SK-N-SH (cell line): ENCODE data around the gene MYB. TPM values are rescaled to one million over a fixed set of nuclear protein-coding genes. Genes with fewer than 3 reads are reported as not detected.

ENCODE experiments used
- CTCF ChIA-PET: fragments of 300-600, 350-600 bp; formaldehyde crosslinking; extraction: SDS; loops from one replicate; lab custom pipeline; 2021; lab: Yijun Ruan, JAX
- POLR2A ChIA-PET: fragments of 350-600 bp; sonication (Branson Sonifier 250); formaldehyde crosslinking; extraction: SDS; loops from one replicate; lab custom pipeline; 2020; ENCODE audit warnings: antibody characterized with exemption, inconsistent platforms; lab: Yijun Ruan, JAX
- DNase-seq: peaks from one replicate; pipeline ENCODE4 v3.0.0; 2012
- H2AFZ ChIP-seq: fragments of 200-600 bp; sonication (generic); 2 replicates; pipeline ENCODE4 v1.8.1; 2016; ENCODE audit warnings: antibody characterized with exemption, mild to moderate bottlenecking, low read depth
- H3F3A ChIP-seq: fragments of 200-600 bp; sonication (generic); replicated peaks from 2 replicates; pipeline ENCODE3; 2016; ENCODE audit warnings: antibody characterized with exemption, mild to moderate bottlenecking; ENCODE audit not compliant: insufficient read depth
- H3K27ac ChIP-seq, 2 experiments: fragments of 200-500 bp in 1 of 2; fragments of 200-600 bp in 1 of 2; sonication (Bioruptor generic) in 1 of 2; sonication (generic), shearing (Covaris generic) in 1 of 2; 2 replicates each; pipeline versions ENCODE4 v1.5.1 to v1.6.1; 2014 to 2016; ENCODE audit warnings: low read depth in 2 of 2, inconsistent platforms in 1 of 2, low read length in 1 of 2, mild to moderate bottlenecking in 1 of 2, mixed read lengths in 1 of 2
- H3K27me3 ChIP-seq: fragments of 200-600 bp; sonication (generic), shearing (Covaris generic); 2 replicates; pipeline ENCODE4 v1.6.1; 2016; ENCODE audit warnings: mixed run types; ENCODE audit not compliant: insufficient read depth
- H3K36me3 ChIP-seq, 2 experiments: fragments of 200-500 bp in 1 of 2; fragments of 200-600 bp in 1 of 2; sonication (Bioruptor generic) in 1 of 2; sonication (generic) in 1 of 2; replicated peaks in 1 of 2; 2 replicates each; pipeline versions ENCODE3 to v1.5.1; 2014 to 2016; ENCODE audit warnings: low read length in 1 of 2, mild to moderate bottlenecking in 1 of 2; ENCODE audit not compliant: insufficient read depth in 2 of 2, control insufficient read depth in 1 of 2
- H3K4me1 ChIP-seq, 2 experiments: fragments of 200-500 bp in 1 of 2; fragments of 200-600 bp in 1 of 2; sonication (Bioruptor generic) in 1 of 2; sonication (generic), shearing (Covaris generic) in 1 of 2; 2 replicates each; pipeline versions ENCODE4 v1.5.1 to v1.6.1; 2014 to 2016; ENCODE audit warnings: low read depth in 1 of 2, low read length in 1 of 2, mixed run types in 1 of 2; ENCODE audit not compliant: insufficient read depth in 2 of 2, control insufficient read depth in 1 of 2
- H3K4me2 ChIP-seq: fragments of 200-600 bp; sonication (generic), shearing (Covaris generic); 2 replicates; pipeline ENCODE4 v1.6.1; 2017; ENCODE audit warnings: mixed run types
- H3K4me3 ChIP-seq, 2 experiments: fragments of 200-500 bp in 1 of 2; fragments of 200-600 bp in 1 of 2; sonication (Bioruptor generic) in 1 of 2; sonication (generic), shearing (Covaris generic) in 1 of 2; 2 replicates each; pipeline versions ENCODE4 v1.5.1 to v1.8.1; 2014 to 2016; ENCODE audit warnings: low read depth in 2 of 2, inconsistent platforms in 1 of 2, low read length in 1 of 2, mild to moderate bottlenecking in 1 of 2, mixed read lengths in 1 of 2, moderate library complexity in 1 of 2
- H3K79me2 ChIP-seq: fragments of 200-600 bp; sonication (generic); 2 replicates; pipeline ENCODE4 v1.8.1; 2017; ENCODE audit warnings: mild to moderate bottlenecking; ENCODE audit not compliant: insufficient read depth
- H3K9ac ChIP-seq: fragments of 200-600 bp; sonication (generic); 2 replicates; pipeline ENCODE4 v1.6.1; 2017; ENCODE audit warnings: mixed run types
- H3K9me2 ChIP-seq: fragments of 200-600 bp; sonication (generic); 2 replicates; pipeline ENCODE4 v1.6.1; 2017; ENCODE audit warnings: mixed run types
- H3K9me3 ChIP-seq: fragments of 200-600 bp; sonication (generic); 2 replicates; pipeline ENCODE4 v1.6.1; 2017; ENCODE audit warnings: mixed run types, mild to moderate bottlenecking, moderate library complexity
- H4K20me1 ChIP-seq: fragments of 200-600 bp; sonication (generic); 2 replicates; pipeline ENCODE4 v1.6.1; 2017; ENCODE audit warnings: mild to moderate bottlenecking, mixed run types; ENCODE audit not compliant: insufficient read depth
- CHD2 ChIP-seq: fragments of 150-350 bp; IDR thresholded peaks from 2 replicates; pipeline ENCODE4 v1.6.1; 2018; ENCODE audit warnings: low read length; ENCODE audit not compliant: partially characterized antibody
- CTCF ChIP-seq: fragments of 200-600 bp; sonication (generic); IDR thresholded peaks from 2 replicates; pipeline ENCODE4 v1.6.1; 2017; ENCODE audit warnings: antibody characterized with exemption, mild to moderate bottlenecking, moderate library complexity
- EP300 ChIP-seq, 2 experiments: IDR thresholded peaks; 2 replicates each; pipeline versions ENCODE4 v1.4.0 to v1.6.1; 2012; ENCODE audit warnings: borderline replicate concordance in 1 of 2, low read depth in 1 of 2, low read length in 1 of 2
- EZH2phosphoT487 ChIP-seq: fragments of 200-600 bp; sonication (generic); IDR thresholded peaks from 2 replicates; pipeline ENCODE4 v1.6.1; 2017; ENCODE audit warnings: low read depth, mixed run types, mild to moderate bottlenecking, antibody characterized with exemption, moderate library complexity, borderline replicate concordance
- FOSL2 ChIP-seq: IDR thresholded peaks from 2 replicates; pipeline ENCODE4 v1.4.0; 2012; ENCODE audit warnings: low read depth, mild to moderate bottlenecking, moderate library complexity, borderline replicate concordance
- GABPA ChIP-seq: IDR thresholded peaks from 2 replicates; pipeline ENCODE4 v1.4.0; 2012; ENCODE audit warnings: low read depth, mild to moderate bottlenecking
- GATA2 ChIP-seq: sonication (generic); formaldehyde crosslinking; IDR thresholded peaks from 2 replicates; pipeline ENCODE4 v1.5.0; 2020; ENCODE audit warnings: mild to moderate bottlenecking, missing genetic modification reagents
- MAX ChIP-seq: IDR thresholded peaks from 2 replicates; pipeline ENCODE4 v1.4.0; 2012; ENCODE audit warnings: low read depth
- NFIC ChIP-seq: IDR thresholded peaks from 2 replicates; pipeline ENCODE4 v1.4.0; 2012; ENCODE audit warnings: borderline replicate concordance
- NRF1 ChIP-seq: IDR thresholded peaks from 2 replicates; pipeline ENCODE4 v1.6.1; 2012; ENCODE audit warnings: low read depth, mild to moderate bottlenecking, low read length
- PBX3 ChIP-seq: IDR thresholded peaks from 2 replicates; pipeline ENCODE4; 2012
- POLR2AphosphoS5 ChIP-seq: IDR thresholded peaks from 2 replicates; pipeline ENCODE4 v1.6.1; 2012; ENCODE audit warnings: low read depth, low read length
- REST ChIP-seq: IDR thresholded peaks from 2 replicates; pipeline ENCODE4 v1.6.1; 2012; ENCODE audit warnings: mild to moderate bottlenecking, low read depth, low read length, moderate library complexity
- RXRA ChIP-seq: IDR thresholded peaks from 2 replicates; pipeline ENCODE4 v1.4.0; 2012; ENCODE audit warnings: low read depth, mild to moderate bottlenecking, borderline replicate concordance
- SMC3 ChIP-seq: IDR thresholded peaks from 2 replicates; pipeline ENCODE4 v1.6.1; 2012; ENCODE audit warnings: low read depth, low read length, improper control_type of control experiment
- TAF1 ChIP-seq: IDR thresholded peaks from 2 replicates; pipeline ENCODE4 v1.6.1; 2012; ENCODE audit warnings: low read depth, mild to moderate bottlenecking, low read length, moderate library complexity, borderline replicate concordance
- USF2 ChIP-seq: fragments of 150-350 bp; IDR thresholded peaks from 2 replicates; pipeline ENCODE4 v1.6.1; 2017; ENCODE audit warnings: antibody characterized with exemption, low read length, low read depth, borderline replicate concordance
- ZBTB33 ChIP-seq: IDR thresholded peaks from 2 replicates; pipeline ENCODE4 v1.4.0; 2012; ENCODE audit warnings: low read depth, borderline replicate concordance
- WGBS: methylation state at CpG from one replicate; pipeline ENCODE4 v1.1.6; 2017; ENCODE audit warnings: low lambda C conversion rate; 5-methylcytosine and 5-hydroxymethylcytosine counted together
- polyA plus RNA-seq, 3 experiments: library from polyadenylated mRNA; depleted of rRNA; stranded (reverse); fragments of >200 nt; gene quantifications; 2 replicates each; pipeline ENCODE4 v1.2.3, GENCODE V29; 2012

MYB gene
- polyA plus RNA-seq, 1 of the 3 experiments (the other 2 are of a cell fraction) = 0.85 TPM

GRCh38 chr6:135176464-135176863 lies 4.6 kb upstream of the MYB start:
- ChIA-PET POLR2A (no interaction called here), CTCF (no interaction called here)
- H3K9me2 ChIP-seq = no peaks in the 10 kb centered on the region
- peaks cover 0 to 4% of the 10 kb centered on the region in 2 experiments; a peak in 2 of 4 replicates for H3K4me1 ChIP-seq
- no peaks in the 10 kb centered on the region for H4K20me1 ChIP-seq
- WGBS = 90% methylated on average over 6 of the region's 6 CpGs
- no peak overlapping the region for H3K9ac ChIP-seq
- H3K27ac ChIP-seq = no peak overlapping the region
- H3K9me3 ChIP-seq = no peaks in the 10 kb centered on the region
- H3K4me3 ChIP-seq = no peak overlapping the region
- no peak for DNase-seq
- no peak overlapping the region for H3K4me2 ChIP-seq
- H3K36me3 ChIP-seq = no peaks in the 10 kb centered on the region
- H3F3A ChIP-seq = peaks cover 12% of the 10 kb centered on the region
- H3K79me2 ChIP-seq = no peaks in the 10 kb centered on the region
- TF ChIP-seq SMC3 = no peak
- no peak for TF ChIP-seq GABPA
- no peak for TF ChIP-seq REST
- TF ChIP-seq EP300 (IDR thresholded peaks at IDR 0.05; ENCODE audit: borderline replicate concordance in 1 of 2, low read depth in 1 of 2, low read length in 1 of 2) = no peak
- TF ChIP-seq GATA2 = no peak
- TF ChIP-seq ZBTB33 = no peak
- no peak for TF ChIP-seq NRF1
- TF ChIP-seq PBX3 = no peak
- no peak for TF ChIP-seq USF2
- no peak for TF ChIP-seq EZH2phosphoT487
- no peak for TF ChIP-seq POLR2AphosphoS5
- TF ChIP-seq RXRA = no peak
- TF ChIP-seq FOSL2 = no peak
- TF ChIP-seq CTCF = no peak
- TF ChIP-seq CHD2 = no peak
- no peak for TF ChIP-seq NFIC
- no peak for TF ChIP-seq TAF1
- no peak for TF ChIP-seq MAX
- H3K27me3 ChIP-seq = no peaks in the 10 kb centered on the region
- no peak overlapping the region for H2AFZ ChIP-seq
